Thyroid gland (tissue), 4 donors: ENCODE results near the gene PPP3R1. TPM values are rescaled to one million over a fixed set of nuclear protein-coding genes. Genes with fewer than 3 reads are reported as not detected.

Experiments used
- DNase-seq, 2 donors: peaks; one replicate each; pipeline ENCODE4 v3.0.0-alpha.2; 2019
- H3K27ac ChIP-seq, 3 donors: fragments of 200-600 bp; sonication (generic); 1 replicate in 2 of 3; 2 replicates in 1 of 3; pipeline ENCODE4 v1.5.1; 2016 to 2019; ENCODE audit warnings: mild to moderate bottlenecking in 1 of 3, moderate library complexity in 1 of 3
- H3K27me3 ChIP-seq: fragments of 200-600 bp; sonication (generic); one replicate; pipeline ENCODE4 v1.5.1; 2019
- H3K36me3 ChIP-seq, 2 donors: fragments of 200-600 bp; sonication (generic); one replicate each; pipeline ENCODE4 v1.5.1; 2016 to 2019
- H3K4me1 ChIP-seq, 2 donors: fragments of 200-600 bp; sonication (generic); one replicate each; pipeline ENCODE4 v1.5.1; 2017 to 2019
- H3K4me3 ChIP-seq, 3 donors: fragments of 200-600 bp; sonication (generic); replicated peaks in 1 of 3; 1 replicate in 2 of 3; 2 replicates in 1 of 3; pipeline ENCODE4 v1.5.1; 2016; ENCODE audit warnings: mild to moderate bottlenecking in 1 of 3
- H3K9me3 ChIP-seq: fragments of 200-600 bp; sonication (generic); one replicate; pipeline ENCODE4 v1.5.1; 2017
- CTCF ChIP-seq, 6 experiments: fragments of 200-600 bp in 3 of 6; fragments of 450-650 bp in 3 of 6; sonication (generic) in 3 of 6; IDR thresholded peaks; one replicate each; pipeline ENCODE4 v1.5.1; 2016 to 2019; ENCODE audit warnings: antibody characterized with exemption in 6 of 6, mild to moderate bottlenecking in 2 of 6, inconsistent platforms in 1 of 6, moderate library complexity in 1 of 6
- POLR2A ChIP-seq, 2 donors: fragments of 450-650 bp; IDR thresholded peaks; one replicate each; pipeline ENCODE4 v1.6.1; 2017; ENCODE audit warnings: antibody characterized with exemption in 2 of 2, mild to moderate bottlenecking in 2 of 2, moderate library complexity in 1 of 2
- WGBS, 2 donors: methylation state at CpG; one replicate each; pipeline ENCODE4 v1.1.5; 2017; 5-methylcytosine and 5-hydroxymethylcytosine counted together
- intact Hi-C: fragments of 100-400 bp; cut with DNase I; formaldehyde crosslinking; loops from one replicate; pipeline ENCODE4 v1.15.1; 2023
- total RNA-seq, 4 donors: library from RNA; depleted of rRNA; stranded (reverse); fragments of >200 nt; gene quantifications; one replicate each; pipeline ENCODE4 v1.2.3, GENCODE V29; 2016

The PPP3R1 gene
- total RNA-seq, 4 donors from 2014 or later, result 29.4 to 35.1 (median 31.4) TPM

GRCh38 chr2:68236103-68236734 lies 16.1 kb downstream of the PPP3R1 start:
- Histone ChIP-seq H3K27me3 (no peaks in the 10 kb centered on the region), H3K4me1 (peaks cover 21 to 56% of the 10 kb centered on the region in 2 donors), H3K27ac (no peak overlapping the region), H3K9me3 (no peaks in the 10 kb centered on the region), H3K36me3 (no peaks in the 10 kb centered on the region), H3K4me3 (no peak overlapping the region)
- 62 to 68% methylated on average over 4 of the region's 4 CpGs for WGBS, 2 donors
- intact Hi-C loops, result no loop called here
- TF ChIP-seq POLR2A (IDR thresholded peaks at IDR 0.05) (no peak), CTCF (IDR thresholded peaks at IDR 0.05) (no peak)
- no peak for DNase-seq

- WGBS, 2 donors, result 98 to 100% methylated on average over 1 of the region's 1 CpG
- H3K4me1 ChIP-seq, result peaks cover 24 to 62% of the 10 kb centered on the region in 2 donors
- intact Hi-C loops, result no loop called here
Observed at GRCh38 chr2:68235090-68235489, 17.2 kb downstream of the PPP3R1 start.

GRCh38 chr2:68234405-68234804 lies 17.9 kb downstream of the PPP3R1 start:
- no peak for TF ChIP-seq POLR2A (IDR thresholded peaks at IDR 0.05)
- no peak for TF ChIP-seq CTCF (IDR thresholded peaks at IDR 0.05)
- no peak for DNase-seq
- 68 to 71% methylated on average over 4 of the region's 4 CpGs for WGBS, 2 donors
- Histone ChIP-seq H3K36me3 (no peaks in the 10 kb centered on the region), H3K4me1 (peaks cover 25 to 59% of the 10 kb centered on the region in 2 donors), H3K27me3 (no peaks in the 10 kb centered on the region), H3K27ac (no peak overlapping the region), H3K4me3 (no peak overlapping the region), H3K9me3 (no peaks in the 10 kb centered on the region)
- intact Hi-C loops, result no loop called here

More at GRCh38 chr2:68235090-68235489, 17.2 kb downstream of the PPP3R1 start:
- Histone ChIP-seq H3K27ac (no peak overlapping the region), H3K4me3 (no peak overlapping the region), H3K9me3 (no peaks in the 10 kb centered on the region), H3K36me3 (no peaks in the 10 kb centered on the region), H3K27me3 (no peaks in the 10 kb centered on the region)
- no peak for TF ChIP-seq POLR2A (IDR thresholded peaks at IDR 0.05)
- no peak for TF ChIP-seq CTCF (IDR thresholded peaks at IDR 0.05)
- DNase-seq, result no peak

- 4 to 30% methylated on average over 1 of the region's 1 CpG for WGBS, 2 donors
- peaks cover 10 to 33% of the 10 kb centered on the region in 2 donors for H3K4me1 ChIP-seq
- no peaks in the 10 kb centered on the region for H3K9me3 ChIP-seq
- TF ChIP-seq CTCF (IDR thresholded peaks at IDR 0.05) (no peak), POLR2A (IDR thresholded peaks at IDR 0.05) (no peak)
- H3K36me3 ChIP-seq, result no peaks in the 10 kb centered on the region
- intact Hi-C loops, result no loop called here
- H3K27me3 ChIP-seq, result no peaks in the 10 kb centered on the region
- no peak for DNase-seq
- no peak overlapping the region for H3K4me3 ChIP-seq
- no peak overlapping the region for H3K27ac ChIP-seq
Observed at GRCh38 chr2:68231061-68231372, 21.3 kb downstream of the PPP3R1 start.

GRCh38 chr2:68230241-68231060 lies 21.9 kb downstream of the PPP3R1 start:
- H3K36me3 ChIP-seq, result no peaks in the 10 kb centered on the region
- intact Hi-C loops, result no loop called here
- DNase-seq, result no peak
- 61 to 79% methylated on average over 5 of the region's 5 CpGs for WGBS, 2 donors
- H3K4me1 ChIP-seq, result peaks cover 10 to 33% of the 10 kb centered on the region in 2 donors
- H3K9me3 ChIP-seq, result no peaks in the 10 kb centered on the region
- H3K27me3 ChIP-seq, result no peaks in the 10 kb centered on the region
- TF ChIP-seq CTCF (IDR thresholded peaks at IDR 0.05), result no peak
- TF ChIP-seq POLR2A (IDR thresholded peaks at IDR 0.05), result no peak
- H3K27ac ChIP-seq, result no peak overlapping the region
- no peak overlapping the region for H3K4me3 ChIP-seq
